ENCODE results near the gene NUP50. TPM values are rescaled to one million over a fixed set of nuclear protein-coding genes. Genes with fewer than 3 reads are reported as not detected.

Gene NUP50
- total RNA-seq (10 to 100 TPM; 89.3 to 99.2 TPM), total RNA-seq (133 to 243 reads per million in 2 donors)

GRCh38 chr22:45163451-45164269, at the start of gene NUP50:
Gene NUP50, plus strand, starts transcription at chr22:45163925. Its CDS starts 4,253 bp downstream, at chr22:45168178.
- Mint-ChIP-seq H3K4me1 (peaks cover 40% of the 10 kb centered on the region), H3K27me3 (no peaks in the 10 kb centered on the region), H3K27ac (peak within 1 kb of the TSS; percentile 95), H3K4me3 (peak within 1 kb of the TSS; percentile 99), H3K36me3 (ENCODE audit: low read depth) (peaks cover 7% of the 10 kb centered on the region)
- no peaks in the 10 kb centered on the region for H3K9me3 ChIP-seq (ENCODE audit: control insufficient read depth, low read length, poor library complexity, severe bottlenecking)
- DNase-seq (peak; percentile 96 to 98 (median 97)), ATAC-seq (peak; percentile 88)

GRCh38 chr22:45120440-45120839, 43.3 kb upstream of the NUP50 start:
- Mint-ChIP-seq H3K36me3 (ENCODE audit: low read depth) (no peaks in the 10 kb centered on the region), H3K4me3 (no peak overlapping the region), H3K27me3 (peaks cover 6% of the 10 kb centered on the region), H3K4me1 (no peaks in the 10 kb centered on the region), H3K27ac (no peak overlapping the region)
- DNase-seq = no peak
- no peaks in the 10 kb centered on the region for H3K9me3 ChIP-seq (ENCODE audit: control insufficient read depth, low read length, poor library complexity, severe bottlenecking)
- no peak for ATAC-seq

- Mint-ChIP-seq H3K4me3 (no peak overlapping the region), H3K4me1 (no peaks in the 10 kb centered on the region), H3K27me3 (peaks cover 6% of the 10 kb centered on the region), H3K27ac (no peak overlapping the region), H3K36me3 (ENCODE audit: low read depth) (no peaks in the 10 kb centered on the region)
- ATAC-seq (no peak), DNase-seq (no peak)
- H3K9me3 ChIP-seq (ENCODE audit: control insufficient read depth, low read length, poor library complexity, severe bottlenecking) = no peaks in the 10 kb centered on the region
Measured at GRCh38 chr22:45120931-45121330, 42.8 kb upstream of the NUP50 start.

GRCh38 chr22:45124176-45124847, 39.4 kb upstream of the NUP50 start:
- H3K27ac Mint-ChIP-seq = no peak overlapping the region
- peaks cover 6% of the 10 kb centered on the region for H3K27me3 Mint-ChIP-seq

GRCh38 chr22:45125188-45125587, 38.5 kb upstream of the NUP50 start:
- H3K27me3 Mint-ChIP-seq = peaks cover 6% of the 10 kb centered on the region
- ATAC-seq (no peak), DNase-seq (no peak)
- no peaks in the 10 kb centered on the region for H3K36me3 Mint-ChIP-seq (ENCODE audit: low read depth)
- no peak overlapping the region for H3K4me3 Mint-ChIP-seq
- no peaks in the 10 kb centered on the region for H3K9me3 ChIP-seq (ENCODE audit: control insufficient read depth, low read length, poor library complexity, severe bottlenecking)
- no peak overlapping the region for H3K27ac Mint-ChIP-seq
- H3K4me1 Mint-ChIP-seq = peaks cover 10% of the 10 kb centered on the region

More at GRCh38 chr22:45124176-45124847, 39.4 kb upstream of the NUP50 start:
- no peaks in the 10 kb centered on the region for H3K36me3 Mint-ChIP-seq (ENCODE audit: low read depth)
- no peak for ATAC-seq
- no peaks in the 10 kb centered on the region for H3K9me3 ChIP-seq (ENCODE audit: control insufficient read depth, low read length, poor library complexity, severe bottlenecking)
- DNase-seq = no peak
- no peak overlapping the region for H3K4me3 Mint-ChIP-seq
- H3K4me1 Mint-ChIP-seq = peaks cover 3% of the 10 kb centered on the region

GRCh38 chr22:45127866-45128265, 35.9 kb upstream of the NUP50 start:
- H3K9me3 ChIP-seq (ENCODE audit: control insufficient read depth, low read length, poor library complexity, severe bottlenecking) = no peaks in the 10 kb centered on the region
- ATAC-seq (no peak), DNase-seq (no peak)
- H3K36me3 Mint-ChIP-seq (ENCODE audit: low read depth) = peaks cover 7% of the 10 kb centered on the region
- no peak overlapping the region for H3K4me3 Mint-ChIP-seq
- H3K4me1 Mint-ChIP-seq = peaks cover 15% of the 10 kb centered on the region
- no peak overlapping the region for H3K27ac Mint-ChIP-seq
- H3K27me3 Mint-ChIP-seq = peaks cover 6% of the 10 kb centered on the region

GRCh38 chr22:45129703-45130524, 33.8 kb upstream of the NUP50 start:
- no peak for DNase-seq
- ATAC-seq = no peak

GRCh38 chr22:45130891-45131290, 32.8 kb upstream of the NUP50 start:
- peaks cover 7% of the 10 kb centered on the region for H3K9me3 ChIP-seq (ENCODE audit: control insufficient read depth, low read length, poor library complexity, severe bottlenecking)
- H3K4me3 Mint-ChIP-seq = no peak overlapping the region
- peaks cover 7% of the 10 kb centered on the region for H3K36me3 Mint-ChIP-seq (ENCODE audit: low read depth)
- no peak for DNase-seq
- peaks cover 15% of the 10 kb centered on the region for H3K4me1 Mint-ChIP-seq
- ATAC-seq = no peak
- no peaks in the 10 kb centered on the region for H3K27me3 Mint-ChIP-seq
- H3K27ac Mint-ChIP-seq = no peak overlapping the region

More at GRCh38 chr22:45129703-45130524, 33.8 kb upstream of the NUP50 start:
- H3K9me3 ChIP-seq (ENCODE audit: control insufficient read depth, low read length, poor library complexity, severe bottlenecking) = peaks cover 7% of the 10 kb centered on the region
- Mint-ChIP-seq H3K4me1 (peaks cover 15% of the 10 kb centered on the region), H3K4me3 (peak overlapping the region; percentile 69), H3K27ac (peak overlapping the region; percentile 57), H3K36me3 (ENCODE audit: low read depth) (peaks cover 7% of the 10 kb centered on the region), H3K27me3 (no peaks in the 10 kb centered on the region)

- ATAC-seq = peak; percentile 41
- no peak for DNase-seq
- Mint-ChIP-seq H3K27me3 (no peaks in the 10 kb centered on the region), H3K36me3 (ENCODE audit: low read depth) (peaks cover 7% of the 10 kb centered on the region), H3K27ac (no peak overlapping the region), H3K4me1 (peaks cover 19% of the 10 kb centered on the region), H3K4me3 (no peak overlapping the region)
- peaks cover 7% of the 10 kb centered on the region for H3K9me3 ChIP-seq (ENCODE audit: control insufficient read depth, low read length, poor library complexity, severe bottlenecking)
Measured at GRCh38 chr22:45131749-45132148, 32.0 kb upstream of the NUP50 start.

GRCh38 chr22:45134313-45134712, 29.4 kb upstream of the NUP50 start:
- peaks cover 7% of the 10 kb centered on the region for H3K9me3 ChIP-seq (ENCODE audit: control insufficient read depth, low read length, poor library complexity, severe bottlenecking)
- H3K36me3 Mint-ChIP-seq (ENCODE audit: low read depth) = peaks cover 7% of the 10 kb centered on the region
- H3K27ac Mint-ChIP-seq = no peak overlapping the region
- no peak overlapping the region for H3K4me3 Mint-ChIP-seq
- peaks cover 17% of the 10 kb centered on the region for H3K4me1 Mint-ChIP-seq
- DNase-seq (no peak), ATAC-seq (no peak)
- H3K27me3 Mint-ChIP-seq = no peaks in the 10 kb centered on the region

- Mint-ChIP-seq H3K4me3 (no peak overlapping the region), H3K36me3 (ENCODE audit: low read depth) (peaks cover 7% of the 10 kb centered on the region), H3K4me1 (peaks cover 5% of the 10 kb centered on the region), H3K27me3 (no peaks in the 10 kb centered on the region), H3K27ac (no peak overlapping the region)
- ATAC-seq (no peak), DNase-seq (no peak)
- peaks cover 7% of the 10 kb centered on the region for H3K9me3 ChIP-seq (ENCODE audit: control insufficient read depth, low read length, poor library complexity, severe bottlenecking)
Measured at GRCh38 chr22:45136594-45136993, 27.1 kb upstream of the NUP50 start.

GRCh38 chr22:45139693-45140092, 24.0 kb upstream of the NUP50 start:
- no peaks in the 10 kb centered on the region for H3K36me3 Mint-ChIP-seq (ENCODE audit: low read depth)
- no peaks in the 10 kb centered on the region for H3K27me3 Mint-ChIP-seq
- H3K4me3 Mint-ChIP-seq = no peak overlapping the region
- DNase-seq (no peak), ATAC-seq (no peak)
- no peak overlapping the region for H3K27ac Mint-ChIP-seq
- peaks cover 13% of the 10 kb centered on the region for H3K4me1 Mint-ChIP-seq
- H3K9me3 ChIP-seq (ENCODE audit: control insufficient read depth, low read length, poor library complexity, severe bottlenecking) = peaks cover 2% of the 10 kb centered on the region

- H3K4me1 Mint-ChIP-seq = peaks cover 8% of the 10 kb centered on the region
- ATAC-seq = no peak
Measured at GRCh38 chr22:45142376-45142775, 21.3 kb upstream of the NUP50 start.

More at GRCh38 chr22:45142376-45142775, 21.3 kb upstream of the NUP50 start:
- Mint-ChIP-seq H3K36me3 (ENCODE audit: low read depth) (no peaks in the 10 kb centered on the region), H3K27ac (no peak overlapping the region), H3K27me3 (no peaks in the 10 kb centered on the region), H3K4me3 (no peak overlapping the region)
- DNase-seq = no peak
- H3K9me3 ChIP-seq (ENCODE audit: control insufficient read depth, low read length, poor library complexity, severe bottlenecking) = no peaks in the 10 kb centered on the region
